ENCODE results near the gene C11orf58.

Gene C11orf58

DNA sequence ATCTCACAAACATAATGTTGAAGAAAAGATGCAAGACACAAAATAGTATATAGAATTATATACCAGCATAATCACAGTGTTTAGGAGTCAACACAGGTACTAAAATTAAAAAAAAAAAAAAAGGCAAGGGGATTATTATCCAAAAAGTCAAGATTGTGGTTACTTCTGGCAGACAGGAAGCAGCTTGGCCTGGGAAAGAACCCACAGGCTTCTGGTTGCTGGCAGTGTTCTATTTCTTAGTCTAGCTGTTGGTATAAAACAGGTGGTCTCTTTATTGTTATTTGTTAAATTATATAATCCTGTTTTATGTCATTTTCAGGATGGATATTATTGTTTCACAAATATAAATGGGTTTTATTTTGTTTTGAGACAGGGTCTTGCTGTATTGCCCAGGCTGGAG, 54.0 kb downstream of the C11orf58 start:
- Histone ChIP-seq H3K4me3 (ENCODE audit: low read length) (no peak overlapping the region), H3F3A (ENCODE audit: insufficient read depth, low read length) (no peaks in the 10 kb centered on the region), H2AFZ (ENCODE audit: low read length) (no peak overlapping the region), H3K4me2 (ENCODE audit: low read depth, low read length) (no peak overlapping the region), H3K27me3 (replicated peaks; ENCODE audit: insufficient read depth, low read length) (no peaks in the 10 kb centered on the region), H3K9ac (ENCODE audit: low read length) (no peak overlapping the region), H4K20me1 (ENCODE audit: insufficient read depth, low read length) (peaks cover 4% of the 10 kb centered on the region; the same call in 1 of the 2 replicates), H3K36me3 (replicated peaks; ENCODE audit: insufficient read depth, low read length) (no peaks in the 10 kb centered on the region), H3K79me2 (ENCODE audit: low read length) (no peaks in the 10 kb centered on the region), H3K27ac (ENCODE audit: low read length) (no peak overlapping the region), H3K9me3 (replicated peaks; ENCODE audit: insufficient read depth, low read length) (no peaks in the 10 kb centered on the region), H3K9me2 (replicated peaks; ENCODE audit: insufficient read depth, low read length) (no peaks in the 10 kb centered on the region), H3K4me1 (ENCODE audit: low read length) (no peaks in the 10 kb centered on the region)
- DNase-seq = no peak
- TF ChIP-seq, protein P1, sequence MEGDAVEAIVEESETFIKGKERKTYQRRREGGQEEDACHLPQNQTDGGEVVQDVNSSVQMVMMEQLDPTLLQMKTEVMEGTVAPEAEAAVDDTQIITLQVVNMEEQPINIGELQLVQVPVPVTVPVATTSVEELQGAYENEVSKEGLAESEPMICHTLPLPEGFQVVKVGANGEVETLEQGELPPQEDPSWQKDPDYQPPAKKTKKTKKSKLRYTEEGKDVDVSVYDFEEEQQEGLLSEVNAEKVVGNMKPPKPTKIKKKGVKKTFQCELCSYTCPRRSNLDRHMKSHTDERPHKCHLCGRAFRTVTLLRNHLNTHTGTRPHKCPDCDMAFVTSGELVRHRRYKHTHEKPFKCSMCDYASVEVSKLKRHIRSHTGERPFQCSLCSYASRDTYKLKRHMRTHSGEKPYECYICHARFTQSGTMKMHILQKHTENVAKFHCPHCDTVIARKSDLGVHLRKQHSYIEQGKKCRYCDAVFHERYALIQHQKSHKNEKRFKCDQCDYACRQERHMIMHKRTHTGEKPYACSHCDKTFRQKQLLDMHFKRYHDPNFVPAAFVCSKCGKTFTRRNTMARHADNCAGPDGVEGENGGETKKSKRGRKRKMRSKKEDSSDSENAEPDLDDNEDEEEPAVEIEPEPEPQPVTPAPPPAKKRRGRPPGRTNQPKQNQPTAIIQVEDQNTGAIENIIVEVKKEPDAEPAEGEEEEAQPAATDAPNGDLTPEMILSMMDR (IDR thresholded peaks at IDR 0.05; ENCODE audit: low read length) = no peak
- TF ChIP-seq EZH2 (optimal IDR thresholded peaks at IDR 0.05; ENCODE audit: low read depth, low read length) (no peak), EZH2phosphoT487 (IDR thresholded peaks at IDR 0.05; ENCODE audit: low read length) (no peak)

- Histone ChIP-seq H3K27ac (ENCODE audit: low read length) (no peak overlapping the region), H3K4me3 (ENCODE audit: low read length) (no peak overlapping the region), H2AFZ (ENCODE audit: low read length) (no peak overlapping the region), H3K79me2 (ENCODE audit: low read length) (no peaks in the 10 kb centered on the region), H3K9me3 (replicated peaks; ENCODE audit: insufficient read depth, low read length) (no peaks in the 10 kb centered on the region), H3K27me3 (replicated peaks; ENCODE audit: insufficient read depth, low read length) (no peaks in the 10 kb centered on the region), H3K9ac (ENCODE audit: low read length) (no peak overlapping the region), H3K4me2 (ENCODE audit: low read depth, low read length) (no peak overlapping the region), H3K9me2 (replicated peaks; ENCODE audit: insufficient read depth, low read length) (no peaks in the 10 kb centered on the region), H4K20me1 (ENCODE audit: insufficient read depth, low read length) (peaks cover 3% of the 10 kb centered on the region; the same call in 1 of the 2 replicates), H3F3A (ENCODE audit: insufficient read depth, low read length) (no peaks in the 10 kb centered on the region), H3K36me3 (replicated peaks; ENCODE audit: insufficient read depth, low read length) (no peaks in the 10 kb centered on the region), H3K4me1 (ENCODE audit: low read length) (no peaks in the 10 kb centered on the region)
- TF ChIP-seq EZH2 (optimal IDR thresholded peaks at IDR 0.05; ENCODE audit: low read depth, low read length) (no peak), EZH2phosphoT487 (IDR thresholded peaks at IDR 0.05; ENCODE audit: low read length) (no peak)
- TF ChIP-seq, protein P1 (IDR thresholded peaks at IDR 0.05; ENCODE audit: low read length) = no peak
- DNase-seq = no peak
These were observed 54.6 kb downstream of the C11orf58 start for GRCh38 chr11:16793009-16793408.

DNA sequence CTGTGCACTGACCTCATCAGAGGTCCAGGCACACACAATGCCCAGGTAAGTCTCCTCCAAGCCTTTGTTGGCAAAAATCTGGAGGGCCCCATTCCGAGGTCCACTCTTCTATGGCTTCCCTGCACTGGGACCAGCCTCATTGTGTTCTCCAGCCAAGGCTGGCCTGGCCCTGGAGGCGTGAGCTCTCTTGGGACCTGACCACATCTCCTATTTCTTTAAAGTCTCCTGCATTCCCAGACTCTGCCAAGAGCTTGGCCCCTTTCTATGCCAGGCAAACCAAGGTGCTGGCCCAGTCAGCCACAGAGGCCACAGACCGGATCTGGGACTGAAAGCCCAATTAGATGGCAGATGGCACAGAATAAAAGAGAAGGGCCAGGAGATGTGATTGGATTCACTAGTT, 55.1 kb downstream of the C11orf58 start:
- no peaks in the 10 kb centered on the region for H3K4me1 ChIP-seq (ENCODE audit: low read length)
- DNase-seq = no peak
- TF ChIP-seq EZH2phosphoT487 (IDR thresholded peaks at IDR 0.05; ENCODE audit: low read length) (no peak), EZH2 (optimal IDR thresholded peaks at IDR 0.05; ENCODE audit: low read depth, low read length) (no peak)
- TF ChIP-seq, protein P1 (IDR thresholded peaks at IDR 0.05; ENCODE audit: low read length) = no peak
- no peaks in the 10 kb centered on the region for H4K20me1 ChIP-seq (ENCODE audit: insufficient read depth, low read length)
- no peaks in the 10 kb centered on the region for H3F3A ChIP-seq (ENCODE audit: insufficient read depth, low read length)
- no peak overlapping the region for H2AFZ ChIP-seq (ENCODE audit: low read length)
- no peaks in the 10 kb centered on the region for H3K27me3 ChIP-seq (replicated peaks; ENCODE audit: insufficient read depth, low read length)
- no peaks in the 10 kb centered on the region for H3K9me3 ChIP-seq (replicated peaks; ENCODE audit: insufficient read depth, low read length)
- no peak overlapping the region for H3K4me2 ChIP-seq (ENCODE audit: low read depth, low read length)
- H3K79me2 ChIP-seq (ENCODE audit: low read length) = no peaks in the 10 kb centered on the region
- H3K4me3 ChIP-seq (ENCODE audit: low read length) = no peak overlapping the region
- no peak overlapping the region for H3K27ac ChIP-seq (ENCODE audit: low read length)
- no peaks in the 10 kb centered on the region for H3K9me2 ChIP-seq (replicated peaks; ENCODE audit: insufficient read depth, low read length)
- no peaks in the 10 kb centered on the region for H3K36me3 ChIP-seq (replicated peaks; ENCODE audit: insufficient read depth, low read length)
- no peak overlapping the region for H3K9ac ChIP-seq (ENCODE audit: low read length)
